Measurements from ENCODE around the gene CCPG1.
"Not testable (repeated sequence)": the region's sequence is repeated elsewhere in the genome, so short reads cannot be mapped to it uniquely, and the experiment has no call there.

GRCh38 chr15:55447030-55447394, 38.9 kb upstream of the CCPG1 start:
- not testable (repeated sequence) for TF ChIP-seq EZH2 (IDR thresholded peaks at IDR 0.05; ENCODE audit: insufficient read depth, poor library complexity, severe bottlenecking); EZH2phosphoT487 (IDR thresholded peaks at IDR 0.05; ENCODE audit: insufficient read depth, low read depth)

All from GM23248 (cell line).